ENCODE measurements around the gene ERG. TPM values are rescaled to one million over a fixed set of nuclear protein-coding genes. Genes with fewer than 3 reads are reported as not detected.

Gene ERG
- total and polyA plus RNA-seq, 11 donors: 5.9 to 37.9 (median 15.4) TPM

GRCh38 chr21:38383411-38384237 lies 114.7 kb downstream of the ERG start:
- Histone ChIP-seq H3K27me3 (no peaks in the 10 kb centered on the region), H3K36me3 (peaks cover 0 to 34% (median 0%) of the 10 kb centered on the region in 9 donors), H3K4me3 (no peak overlapping the region), H3K27ac (peak overlapping the region in 1 of 12 donors; percentile 72), H3K9me3 (no peaks in the 10 kb centered on the region), H3K4me1 (peaks cover 0 to 14% (median 0%) of the 10 kb centered on the region in 12 donors)
- peak in 1 of 4 donors; percentile 22 for ATAC-seq
- no peak for DNase-seq
- intact Hi-C loops (cut with DNase I): loop anchor here in 2 of 10 donors (10.0 kb wide), 1 partner anchor 111 kb away; the partner anchor contains the start of gene ERG (in 2 of the 2)
- WGBS, 4 donors: 89 to 93% (median 91%) methylated on average over 27 to 34 of the region's 34 CpGs
- no peak for TF ChIP-seq POLR2A (IDR thresholded peaks at IDR 0.05)
- no peak for TF ChIP-seq CTCF (IDR thresholded peaks at IDR 0.05)

- Histone ChIP-seq H3K27me3 (no peaks in the 10 kb centered on the region), H3K4me3 (no peak overlapping the region), H3K9me3 (no peaks in the 10 kb centered on the region), H3K36me3 (peaks cover 0 to 15% (median 0%) of the 10 kb centered on the region in 9 donors), H3K27ac (peak overlapping the region in 1 of 12 donors; percentile 47), H3K4me1 (peaks cover 0 to 32% (median 5%) of the 10 kb centered on the region in 12 donors)
- TF ChIP-seq POLR2A (IDR thresholded peaks at IDR 0.05) (no peak), CTCF (IDR thresholded peaks at IDR 0.05) (peak in 3 of 12 donors; percentile 17 to 31 (median 30))
- intact Hi-C loops (cut with DNase I): loop anchor here in 2 of 10 donors (10.0 kb wide), 1 partner anchor 114 kb away; the partner anchor contains the start of gene ERG (in 2 of the 2)
- ATAC-seq: no peak
- 63 to 78% (median 69%) methylated on average over 5 of the region's 5 CpGs for WGBS, 4 donors
- no peak for DNase-seq
These were observed 117.7 kb downstream of the ERG start for GRCh38 chr21:38380481-38381137.

GRCh38 chr21:38379147-38379546 lies 119.1 kb downstream of the ERG start:
- DNase-seq: no peak
- 81 to 89% (median 82%) methylated on average over 3 of the region's 3 CpGs for WGBS, 4 donors
- no peak overlapping the region for H3K27ac ChIP-seq
- H3K27me3 ChIP-seq: no peaks in the 10 kb centered on the region
- H3K36me3 ChIP-seq: peaks cover 0 to 15% (median 0%) of the 10 kb centered on the region in 9 donors
- no peak for ATAC-seq
- H3K9me3 ChIP-seq: no peaks in the 10 kb centered on the region
- TF ChIP-seq CTCF (IDR thresholded peaks at IDR 0.05): no peak
- no peak for TF ChIP-seq POLR2A (IDR thresholded peaks at IDR 0.05)
- peaks cover 0 to 23% (median 3%) of the 10 kb centered on the region in 12 donors for H3K4me1 ChIP-seq
- no peak overlapping the region for H3K4me3 ChIP-seq
- intact Hi-C loops (cut with DNase I): no loop called here

Data from heart left ventricle (tissue), 16 donors.